SK-N-MC (cell line): Measurements from ENCODE around the gene ZSCAN30.

Experiments used
- DNase-seq: peaks from one replicate; pipeline ENCODE4 v3.0.0-alpha.2; 2011; ENCODE audit warnings: low read depth, low spot score
- H3K27ac ChIP-seq: fragments of 200-600 bp; sonication (generic); 2 replicates; pipeline ENCODE4 v1.5.1; 2016; ENCODE audit warnings: mixed run types
- H3K36me3 ChIP-seq: fragments of 200-600 bp; sonication (generic); 2 replicates; pipeline ENCODE4 v1.6.1; 2017; ENCODE audit warnings: antibody characterized with exemption, low read length, mixed read lengths; ENCODE audit not compliant: insufficient read depth
- H3K4me3 ChIP-seq: fragments of 200-600 bp; sonication (generic); 2 replicates; pipeline ENCODE4 v1.5.1; 2016
- H3K9ac ChIP-seq: fragments of 200-600 bp; sonication (generic); 2 replicates; pipeline ENCODE4 v1.8.0; 2017; ENCODE audit warnings: mixed run types, mixed read lengths; ENCODE audit not compliant: insufficient read length
- H3K9me3 ChIP-seq: fragments of 200-600 bp; sonication (generic); 2 replicates; pipeline ENCODE4 v1.6.1; 2017; ENCODE audit warnings: low read depth, mild to moderate bottlenecking, antibody characterized with exemption, low read length, moderate library complexity, mixed read lengths
- EZH2 ChIP-seq: fragments of 200-600 bp; sonication (generic); IDR thresholded peaks from one replicate; pipeline ENCODE4 v1.6.1; 2017; ENCODE audit warnings: antibody characterized with exemption
- FOXP2 ChIP-seq: optimal IDR thresholded peaks from 2 replicates; pipeline ENCODE3; 2011; ENCODE audit warnings: mild to moderate bottlenecking, moderate library complexity; ENCODE audit not compliant: insufficient read depth; ENCODE audit errors: extremely low read length, control extremely low read depth
- POLR2AphosphoS5 ChIP-seq: IDR thresholded peaks from 2 replicates; pipeline ENCODE4 v1.6.1; 2012; ENCODE audit warnings: mild to moderate bottlenecking, low read depth, low read length, borderline replicate concordance

The ZSCAN30 gene

GRCh38 chr18:35267809-35268208 lies 22.2 kb downstream of the ZSCAN30 start:
- Histone ChIP-seq H3K27ac (no peak overlapping the region), H3K9ac (no peak overlapping the region), H3K4me3 (no peak overlapping the region), H3K36me3 (peaks cover 9% of the 10 kb centered on the region), H3K9me3 (no peaks in the 10 kb centered on the region)
- TF ChIP-seq FOXP2 (no peak), EZH2 (no peak), POLR2AphosphoS5 (no peak)
- DNase-seq = no peak

GRCh38 chr18:35267161-35267651 lies 22.8 kb downstream of the ZSCAN30 start:
- peaks cover 15% of the 10 kb centered on the region for H3K36me3 ChIP-seq
- H3K27ac ChIP-seq = no peak overlapping the region
- H3K9ac ChIP-seq = no peak overlapping the region
- no peaks in the 10 kb centered on the region for H3K9me3 ChIP-seq
- DNase-seq = no peak
- H3K4me3 ChIP-seq = no peak overlapping the region
- no peak for TF ChIP-seq EZH2
- TF ChIP-seq FOXP2 = no peak
- no peak for TF ChIP-seq POLR2AphosphoS5

GRCh38 chr18:35264409-35264808 lies 25.6 kb downstream of the ZSCAN30 start:
- no peak for DNase-seq
- peaks cover 26% of the 10 kb centered on the region for H3K36me3 ChIP-seq
- H3K9ac ChIP-seq = no peak overlapping the region
- H3K9me3 ChIP-seq = no peaks in the 10 kb centered on the region
- no peak for TF ChIP-seq EZH2
- no peak for TF ChIP-seq POLR2AphosphoS5
- no peak for TF ChIP-seq FOXP2
- no peak overlapping the region for H3K27ac ChIP-seq
- H3K4me3 ChIP-seq = no peak overlapping the region

- H3K27ac ChIP-seq = no peak overlapping the region
- TF ChIP-seq POLR2AphosphoS5 (no peak), EZH2 (no peak), FOXP2 (no peak)
- H3K9ac ChIP-seq = no peak overlapping the region
- peaks cover 13% of the 10 kb centered on the region for H3K9me3 ChIP-seq
- H3K4me3 ChIP-seq = no peak overlapping the region
- H3K36me3 ChIP-seq = peaks cover 56% of the 10 kb centered on the region
- DNase-seq = no peak
Observed at GRCh38 chr18:35256947-35257346, 33.1 kb downstream of the ZSCAN30 start.

GRCh38 chr18:35253655-35254287 lies 36.3 kb downstream of the ZSCAN30 start:
- Histone ChIP-seq H3K4me3 (no peak overlapping the region), H3K9me3 (peaks cover 13% of the 10 kb centered on the region), H3K27ac (no peak overlapping the region), H3K9ac (no peak overlapping the region), H3K36me3 (peaks cover 73% of the 10 kb centered on the region)
- DNase-seq = no peak
- TF ChIP-seq FOXP2 (no peak), EZH2 (no peak), POLR2AphosphoS5 (no peak)

DNA sequence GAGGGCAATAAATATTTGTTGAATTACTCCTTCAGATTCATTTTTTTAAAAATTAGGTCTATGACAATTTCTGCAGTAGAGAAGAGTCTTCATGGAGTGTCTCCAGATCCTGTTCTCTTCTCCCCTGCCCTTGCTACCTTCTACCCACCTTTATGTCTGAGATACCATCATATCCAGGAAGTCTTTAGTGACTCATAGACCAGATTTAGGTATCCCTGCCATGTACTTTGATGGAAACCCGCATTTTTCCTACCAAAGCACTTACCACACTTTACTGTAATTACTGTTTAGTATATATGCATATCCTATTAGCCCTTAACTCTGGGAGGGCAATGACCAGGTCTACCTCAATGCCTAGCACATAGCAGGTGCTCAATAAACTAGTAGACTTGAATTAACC lies 37.6 kb downstream of the ZSCAN30 start:
- Histone ChIP-seq H3K27ac (no peak overlapping the region), H3K9ac (no peak overlapping the region), H3K9me3 (peaks cover 10% of the 10 kb centered on the region), H3K4me3 (no peak overlapping the region), H3K36me3 (peaks cover 77% of the 10 kb centered on the region)
- TF ChIP-seq POLR2AphosphoS5 = no peak
- TF ChIP-seq FOXP2 = no peak
- TF ChIP-seq EZH2 = no peak
- no peak for DNase-seq

GRCh38 chr18:35248429-35248828 lies 41.6 kb downstream of the ZSCAN30 start:
- Histone ChIP-seq H3K9me3 (peaks cover 36% of the 10 kb centered on the region), H3K9ac (no peak overlapping the region), H3K36me3 (peaks cover 94% of the 10 kb centered on the region), H3K27ac (no peak overlapping the region), H3K4me3 (no peak overlapping the region)
- DNase-seq = no peak
- TF ChIP-seq EZH2 (no peak), FOXP2 (no peak), POLR2AphosphoS5 (no peak)

GRCh38 chr18:35247412-35248249 lies 42.4 kb downstream of the ZSCAN30 start:
- H3K4me3 ChIP-seq = no peak overlapping the region
- DNase-seq = no peak
- no peak for TF ChIP-seq FOXP2
- no peak for TF ChIP-seq POLR2AphosphoS5
- TF ChIP-seq EZH2 = no peak
- no peak overlapping the region for H3K9ac ChIP-seq
- H3K36me3 ChIP-seq = peaks cover 94% of the 10 kb centered on the region
- peaks cover 41% of the 10 kb centered on the region for H3K9me3 ChIP-seq
- no peak overlapping the region for H3K27ac ChIP-seq

DNA sequence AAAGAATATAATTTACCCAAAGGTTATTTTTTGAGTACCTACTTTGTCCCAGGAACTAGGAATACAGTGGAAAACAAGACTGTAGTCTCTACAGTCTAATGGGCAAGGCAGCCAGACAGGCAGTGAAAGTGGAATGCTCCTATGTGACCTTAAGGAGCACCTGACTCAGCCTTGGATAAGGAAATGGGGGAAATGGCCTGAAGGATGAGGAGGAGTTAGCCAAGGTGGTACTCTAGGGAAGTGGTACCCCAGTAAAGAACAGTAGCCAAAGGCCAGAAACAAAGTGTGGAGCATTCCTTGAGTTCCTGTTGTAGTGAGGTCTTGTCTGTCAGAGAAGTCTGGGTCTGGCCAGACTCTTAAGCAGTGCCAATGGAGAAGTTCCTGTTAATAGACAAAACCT lies 43.2 kb downstream of the ZSCAN30 start:
- DNase-seq = no peak
- TF ChIP-seq FOXP2 = no peak
- no peak for TF ChIP-seq POLR2AphosphoS5
- no peak for TF ChIP-seq EZH2
- no peak overlapping the region for H3K4me3 ChIP-seq
- H3K27ac ChIP-seq = no peak overlapping the region
- peaks cover 94% of the 10 kb centered on the region for H3K36me3 ChIP-seq
- no peak overlapping the region for H3K9ac ChIP-seq
- peaks cover 47% of the 10 kb centered on the region for H3K9me3 ChIP-seq
